IPS DF 6.9 (cell line): Measurements from ENCODE around the gene SEMA3C.

ENCODE experiments used
- DNase-seq: peaks from one replicate; pipeline ENCODE4 v3.0.0-alpha.2; 2013; ENCODE audit warnings: low read depth, low spot score
- H3K27ac ChIP-seq: one replicate; pipeline ENCODE4 v1.5.1; 2013; ENCODE audit warnings: low read length, control low read depth
- H3K27me3 ChIP-seq: 2 replicates; pipeline ENCODE4 v1.6.1; 2013; ENCODE audit warnings: mild to moderate bottlenecking, low read length; ENCODE audit not compliant: control insufficient read depth, insufficient read depth
- H3K36me3 ChIP-seq: 2 replicates; pipeline ENCODE4 v1.6.1; 2013; ENCODE audit warnings: low read length; ENCODE audit not compliant: control insufficient read depth, insufficient read depth
- H3K4me1 ChIP-seq: 2 replicates; pipeline ENCODE4 v1.6.1; 2013; ENCODE audit warnings: low read length; ENCODE audit not compliant: control insufficient read depth, insufficient read depth
- H3K4me3 ChIP-seq: 2 replicates; pipeline ENCODE4 v1.5.1; 2013; ENCODE audit warnings: mild to moderate bottlenecking, low read length
- H3K9me3 ChIP-seq: 2 replicates; pipeline ENCODE4 v1.6.1; 2013; ENCODE audit warnings: low read length, inconsistent platforms; ENCODE audit not compliant: control insufficient read depth, insufficient read depth
- WGBS: extraction: QIAGEN DNeasy Blood & Tissue Kit; methylation state at CpG from one replicate; pipeline ENCODE4 v1.1.7; 2013; ENCODE audit warnings: mixed read lengths, missing lambda C conversion rate; ENCODE audit not compliant: insufficient read length, insufficient coverage; 5-methylcytosine and 5-hydroxymethylcytosine counted together

Gene SEMA3C

GRCh38 chr7:80781146-80781545 lies 137.7 kb downstream of the SEMA3C start:
- Histone ChIP-seq H3K9me3 (no peaks in the 10 kb centered on the region), H3K27me3 (no peaks in the 10 kb centered on the region), H3K4me1 (no peaks in the 10 kb centered on the region), H3K36me3 (no peaks in the 10 kb centered on the region), H3K4me3 (no peak overlapping the region), H3K27ac (no peak overlapping the region)
- WGBS: 100% methylated on average over 2 of the region's 2 CpGs
- no peak for DNase-seq

- Histone ChIP-seq H3K9me3 (no peaks in the 10 kb centered on the region), H3K27me3 (no peaks in the 10 kb centered on the region), H3K4me1 (no peaks in the 10 kb centered on the region), H3K36me3 (no peaks in the 10 kb centered on the region), H3K27ac (no peak overlapping the region), H3K4me3 (no peak overlapping the region)
- no CpG with 5 or more reads among the region's 2 CpGs for WGBS
- DNase-seq: no peak
Observed at GRCh38 chr7:80779456-80779855, 139.4 kb downstream of the SEMA3C start.

GRCh38 chr7:80775897-80776296 lies 143.0 kb downstream of the SEMA3C start:
- DNase-seq: no peak
- WGBS: no CpG with 5 or more reads among the region's 3 CpGs
- no peaks in the 10 kb centered on the region for H3K27me3 ChIP-seq
- no peaks in the 10 kb centered on the region for H3K9me3 ChIP-seq
- H3K4me3 ChIP-seq: no peak overlapping the region
- 0 out of 2 replicates have a peak, but pooled peaks cover 2% of the 10 kb centered on the region for H3K4me1 ChIP-seq
- H3K27ac ChIP-seq: no peak overlapping the region
- H3K36me3 ChIP-seq: no peaks in the 10 kb centered on the region

GRCh38 chr7:80775482-80775881 lies 143.4 kb downstream of the SEMA3C start:
- Histone ChIP-seq H3K27ac (no peak overlapping the region), H3K36me3 (no peaks in the 10 kb centered on the region)
- no peak for DNase-seq

GRCh38 chr7:80774843-80775242 lies 144.0 kb downstream of the SEMA3C start:
- H3K4me1 ChIP-seq: 0 out of 2 replicates have a peak, but pooled peaks cover 2% of the 10 kb centered on the region
- WGBS: no CpG with 5 or more reads among the region's 1 CpG
- no peaks in the 10 kb centered on the region for H3K36me3 ChIP-seq
- no peak for DNase-seq
- H3K9me3 ChIP-seq: no peaks in the 10 kb centered on the region
- no peaks in the 10 kb centered on the region for H3K27me3 ChIP-seq
- no peak overlapping the region for H3K27ac ChIP-seq
- no peak overlapping the region for H3K4me3 ChIP-seq

More at GRCh38 chr7:80775482-80775881, 143.4 kb downstream of the SEMA3C start:
- Histone ChIP-seq H3K27me3 (no peaks in the 10 kb centered on the region), H3K4me3 (no peak overlapping the region), H3K4me1 (0 out of 2 replicates have a peak, but pooled peaks cover 2% of the 10 kb centered on the region), H3K9me3 (no peaks in the 10 kb centered on the region)

GRCh38 chr7:80773787-80774508 lies 144.9 kb downstream of the SEMA3C start:
- Histone ChIP-seq H3K27ac (no peak overlapping the region), H3K36me3 (no peaks in the 10 kb centered on the region), H3K9me3 (no peaks in the 10 kb centered on the region), H3K27me3 (no peaks in the 10 kb centered on the region), H3K4me3 (no peak overlapping the region), H3K4me1 (0 out of 2 replicates have a peak, but pooled peaks cover 2% of the 10 kb centered on the region)
- no CpG with 5 or more reads among the region's 1 CpG for WGBS
- no peak for DNase-seq

GRCh38 chr7:80772347-80772993 lies 146.4 kb downstream of the SEMA3C start:
- Histone ChIP-seq H3K4me1 (0 out of 2 replicates have a peak, but pooled peaks cover 2% of the 10 kb centered on the region), H3K36me3 (no peaks in the 10 kb centered on the region), H3K27ac (no peak overlapping the region), H3K9me3 (no peaks in the 10 kb centered on the region), H3K4me3 (no peak overlapping the region), H3K27me3 (no peaks in the 10 kb centered on the region)
- DNase-seq: no peak
- no CpG with 5 or more reads among the region's 2 CpGs for WGBS

- H3K4me3 ChIP-seq: no peak overlapping the region
- no peaks in the 10 kb centered on the region for H3K36me3 ChIP-seq
- H3K27ac ChIP-seq: no peak overlapping the region
Observed at GRCh38 chr7:80771523-80771922, 147.3 kb downstream of the SEMA3C start.

GRCh38 chr7:80770675-80771081 lies 148.2 kb downstream of the SEMA3C start:
- H3K9me3 ChIP-seq: no peaks in the 10 kb centered on the region
- no CpG with 5 or more reads among the region's 2 CpGs for WGBS
- no peaks in the 10 kb centered on the region; the same call in 1 of the 2 replicates for H3K27me3 ChIP-seq
- H3K36me3 ChIP-seq: no peaks in the 10 kb centered on the region
- DNase-seq: no peak
- H3K4me1 ChIP-seq: 0 out of 2 replicates have a peak, but pooled peaks cover 2% of the 10 kb centered on the region
- no peak overlapping the region for H3K4me3 ChIP-seq
- no peak overlapping the region for H3K27ac ChIP-seq

More at GRCh38 chr7:80771523-80771922, 147.3 kb downstream of the SEMA3C start:
- DNase-seq: no peak
- H3K27me3 ChIP-seq: no peaks in the 10 kb centered on the region; the same call in 1 of the 2 replicates
- no peaks in the 10 kb centered on the region for H3K9me3 ChIP-seq
- 0 out of 2 replicates have a peak, but pooled peaks cover 2% of the 10 kb centered on the region for H3K4me1 ChIP-seq
- WGBS: no CpG with 5 or more reads among the region's 4 CpGs

GRCh38 chr7:80770061-80770460 lies 148.8 kb downstream of the SEMA3C start:
- no peak for DNase-seq
- 0 out of 2 replicates have a peak, but pooled peaks cover 2% of the 10 kb centered on the region for H3K4me1 ChIP-seq
- no peaks in the 10 kb centered on the region for H3K36me3 ChIP-seq
- no CpG with 5 or more reads among the region's 1 CpG for WGBS
- no peaks in the 10 kb centered on the region for H3K9me3 ChIP-seq
- H3K27ac ChIP-seq: no peak overlapping the region
- no peaks in the 10 kb centered on the region; the same call in 1 of the 2 replicates for H3K27me3 ChIP-seq
- H3K4me3 ChIP-seq: no peak overlapping the region
